GM18502 (cell line): ENCODE results near the gene SYT17.

Experiments
- ATAC-seq: cut with Tn5 transposase; IDR thresholded peaks from one replicate; pipeline ENCODE4 v1.9.1; 2021; ENCODE audit warnings: mild to moderate bottlenecking; ENCODE audit not compliant: unreplicated experiment, poor library complexity

Gene SYT17

DNA sequence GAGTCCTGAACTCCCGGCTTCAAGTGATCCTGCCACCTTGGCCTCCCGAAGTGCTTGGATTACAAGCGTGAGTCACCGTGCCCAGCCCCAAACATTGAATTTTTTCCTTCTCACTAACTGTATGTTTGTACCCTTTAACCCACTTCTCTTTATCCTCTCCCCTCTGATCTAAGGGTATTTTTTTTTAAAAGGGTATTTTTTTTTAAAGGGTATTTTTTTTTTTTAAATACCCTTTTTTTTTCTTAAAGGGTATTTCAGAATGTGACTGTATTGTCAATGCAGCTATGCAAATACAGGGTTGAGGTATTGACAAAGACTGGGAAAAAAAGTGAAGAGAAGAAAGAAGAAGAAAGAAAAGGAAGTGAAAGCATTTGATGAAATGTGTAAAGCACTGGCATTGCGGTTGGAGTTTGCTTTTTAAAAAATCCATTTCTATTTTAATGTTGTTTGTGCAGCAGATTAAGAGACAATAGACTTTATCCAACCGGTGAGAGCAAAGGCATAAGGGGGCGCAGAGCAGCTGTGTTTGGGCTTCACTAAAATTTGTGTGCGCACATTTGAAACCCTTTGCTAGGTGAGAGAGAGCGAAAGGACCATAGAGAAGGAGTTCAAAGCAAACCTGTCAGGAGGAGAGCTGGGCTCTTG, 42.4 kb downstream of the SYT17 start:
- peak; percentile 73 for ATAC-seq

DNA sequence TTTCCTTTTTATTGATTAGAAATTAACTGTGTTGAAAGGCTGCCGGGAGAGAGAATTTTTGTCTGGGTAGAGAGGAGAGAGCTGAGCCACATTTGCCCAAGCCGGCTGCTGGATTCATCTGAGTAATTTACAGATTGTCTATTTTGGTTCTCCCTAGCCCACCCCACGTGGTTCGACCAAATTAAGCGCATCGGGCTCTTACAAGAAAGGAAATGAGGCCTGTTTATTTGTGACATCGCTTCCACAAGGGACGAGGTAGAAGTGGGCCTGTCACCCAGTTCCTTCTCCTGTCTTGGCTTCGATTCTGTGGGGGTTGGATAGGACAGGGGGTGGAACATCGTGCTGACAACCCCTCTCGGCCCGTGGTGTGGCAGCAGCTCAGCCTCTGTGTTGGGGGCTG, 42.9 kb downstream of the SYT17 start:
- ATAC-seq: peak; percentile 43

DNA sequence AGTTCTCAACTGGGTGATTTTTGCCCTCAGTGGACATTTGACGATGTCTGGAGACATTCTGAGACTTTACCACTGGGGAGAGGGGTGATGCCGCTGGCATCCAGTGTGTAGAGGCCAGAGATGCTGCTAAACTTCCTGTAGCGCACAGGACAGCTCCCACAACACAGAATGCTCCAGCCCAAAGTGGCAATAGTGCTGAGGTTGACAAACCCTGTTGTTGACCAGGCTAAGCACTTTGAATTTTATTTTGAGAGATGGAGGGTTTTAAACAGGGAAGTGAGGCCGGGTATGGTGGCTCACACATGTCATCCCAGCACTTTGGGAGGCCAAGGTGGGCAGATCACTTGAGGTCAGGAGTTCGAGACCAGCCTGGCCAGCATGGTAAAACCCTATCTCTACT, 44.0 kb downstream of the SYT17 start:
- no peak for ATAC-seq

DNA sequence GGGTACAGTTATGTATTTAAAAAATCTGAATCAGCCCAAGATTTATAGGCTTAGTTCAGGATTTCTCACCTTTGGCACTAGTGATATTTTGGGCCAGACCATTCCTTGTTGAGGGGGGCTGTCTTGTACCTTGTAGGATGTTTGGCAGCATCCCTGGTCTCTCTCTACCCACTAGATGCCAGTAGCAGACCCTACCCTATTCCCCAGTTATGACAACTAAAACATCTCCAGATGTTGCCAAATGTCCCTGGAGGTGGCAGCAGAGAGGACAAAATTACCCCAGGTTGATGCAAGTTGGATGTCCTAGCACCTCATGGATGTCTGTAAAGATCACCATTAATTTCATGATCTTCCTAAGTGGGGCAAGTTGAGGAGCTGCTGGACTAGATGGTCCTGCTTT, 45.8 kb downstream of the SYT17 start:
- ATAC-seq: no peak

DNA sequence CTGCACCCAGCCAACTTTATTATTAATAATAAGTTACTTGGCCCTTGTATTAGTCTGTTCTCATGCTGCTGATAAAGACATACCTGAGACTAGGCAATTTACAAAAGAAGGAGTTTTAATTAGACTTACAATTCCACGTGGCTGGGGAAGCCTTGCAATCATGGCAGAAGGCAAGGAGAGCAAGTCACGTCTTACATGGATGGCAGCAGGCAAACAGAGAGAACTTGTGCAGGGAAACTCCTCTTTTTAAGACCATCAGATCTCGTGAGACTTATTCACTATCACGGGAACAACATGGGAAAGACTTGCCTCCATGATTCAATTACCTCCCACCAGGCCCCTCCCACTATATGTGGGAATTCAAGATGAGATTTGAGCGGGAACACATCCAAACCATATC, 47.7 kb downstream of the SYT17 start:
- ATAC-seq: no peak

DNA sequence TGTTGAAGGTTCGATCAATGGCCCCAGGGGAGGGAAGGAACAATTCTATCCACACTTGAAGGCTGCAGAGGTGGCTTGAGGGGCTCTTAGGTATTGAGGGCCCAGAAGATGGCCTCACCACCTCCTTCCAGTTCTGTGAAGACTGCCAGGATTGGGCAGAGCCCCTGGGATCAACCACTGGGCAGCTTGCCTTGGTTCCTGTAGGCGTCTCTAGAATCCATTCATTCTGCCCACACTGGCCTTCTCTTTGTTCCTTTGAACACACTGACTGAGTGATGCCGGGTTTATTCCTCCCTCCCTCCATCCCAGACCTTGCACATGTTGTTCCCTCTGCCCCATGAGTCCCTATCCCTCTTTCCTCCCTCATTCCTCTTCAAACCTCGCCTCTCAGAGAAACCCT, 50.5 kb downstream of the SYT17 start:
- ATAC-seq: no peak

DNA sequence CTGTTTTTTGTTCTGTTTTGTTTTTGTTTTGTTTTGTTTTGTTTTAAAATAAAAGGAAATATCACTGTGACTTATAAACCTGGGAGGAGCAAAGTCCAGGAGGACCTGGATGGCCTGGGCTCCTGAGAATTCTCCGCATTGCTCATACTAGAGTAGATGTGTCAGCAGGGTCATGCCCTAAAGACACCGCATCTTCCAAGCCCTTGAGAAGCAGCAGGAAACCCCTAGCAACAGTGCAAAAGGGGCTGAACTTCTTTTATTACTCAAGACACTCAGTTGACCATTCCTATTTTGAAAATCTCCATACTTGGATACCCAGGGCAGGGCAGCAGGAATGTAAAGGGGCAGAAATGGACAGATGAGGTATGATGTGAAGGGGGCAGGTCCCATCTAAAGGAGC, 51.8 kb downstream of the SYT17 start:
- ATAC-seq: no peak

DNA sequence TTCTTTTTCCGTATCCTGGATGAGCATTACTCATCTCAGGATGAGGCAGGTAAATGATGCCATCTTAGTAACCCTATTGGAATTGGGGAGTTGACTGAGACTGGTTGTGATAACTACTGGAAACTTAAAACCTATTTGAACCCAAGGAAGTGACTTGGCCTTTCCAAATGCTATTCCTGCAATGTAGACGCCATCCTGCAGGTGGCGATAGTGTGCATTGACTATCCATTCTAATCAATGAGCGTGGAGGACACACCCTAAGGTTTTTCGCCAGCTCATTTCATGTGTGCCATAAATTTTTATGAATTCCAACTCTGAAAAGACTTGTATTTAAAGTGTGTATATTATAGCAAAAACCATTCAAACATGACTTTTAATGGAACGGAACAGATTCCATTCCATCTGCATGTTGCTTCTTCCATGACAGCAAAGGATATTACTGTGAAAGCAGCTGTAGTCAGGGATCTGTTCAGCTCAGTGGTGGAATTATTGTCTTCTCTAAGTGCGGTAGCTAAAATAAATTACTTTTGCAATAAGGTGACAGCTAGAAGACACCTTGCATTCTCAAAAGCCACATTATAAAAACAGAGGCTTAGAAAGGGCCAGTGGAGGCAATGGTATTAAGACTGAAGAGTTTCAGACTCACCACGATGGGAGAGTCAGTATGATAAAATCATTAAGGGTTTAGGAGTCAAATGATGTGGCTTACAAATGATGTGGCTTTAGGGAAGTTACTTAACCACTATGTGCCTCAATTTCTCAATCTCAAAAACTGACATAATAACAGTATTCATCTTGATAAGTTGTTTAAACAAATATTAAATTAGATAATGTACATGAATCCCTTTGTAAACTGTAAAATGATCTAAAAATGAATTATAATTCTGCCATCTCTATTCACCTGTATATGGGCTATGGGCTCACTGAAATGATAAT, 55.5 kb downstream of the SYT17 start:
- ATAC-seq: no peak

DNA sequence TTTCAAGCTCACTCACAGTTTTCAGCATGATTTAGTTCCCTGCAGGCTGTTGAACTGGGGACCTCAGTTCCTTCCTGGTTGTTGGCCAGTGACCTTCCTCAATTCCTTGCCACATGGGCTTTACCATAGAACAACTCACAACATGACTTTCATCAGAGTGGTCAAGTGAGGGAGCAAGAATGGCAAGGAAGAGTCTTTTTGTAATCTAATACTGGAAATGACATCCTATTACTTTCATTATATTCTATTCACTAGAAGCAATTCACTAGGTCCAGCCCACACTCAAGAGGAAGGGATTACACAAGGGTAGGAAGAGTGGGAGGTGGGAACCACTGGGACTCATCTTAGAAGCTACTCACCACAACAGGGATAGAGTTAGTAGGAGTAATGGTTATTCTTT, 57.6 kb downstream of the SYT17 start:
- no peak for ATAC-seq

DNA sequence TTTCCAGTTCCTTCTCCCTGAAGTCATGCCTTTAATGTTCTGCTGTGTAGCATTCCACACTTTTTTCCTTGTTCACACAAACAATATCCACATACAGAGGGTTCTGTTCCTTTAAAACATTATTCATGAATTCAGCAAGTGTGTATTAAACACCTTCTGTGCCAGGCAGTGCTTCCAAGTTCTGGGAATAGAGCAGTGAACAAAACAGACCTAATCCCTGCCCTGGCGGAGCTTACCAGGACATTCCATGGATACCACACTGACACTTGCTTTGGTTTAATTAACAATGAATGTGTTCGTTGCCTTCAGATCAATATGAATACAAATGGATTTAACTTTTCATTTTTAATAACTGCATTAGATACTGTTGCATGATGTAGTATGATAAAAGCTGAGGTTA, 59.6 kb downstream of the SYT17 start:
- no peak for ATAC-seq

DNA sequence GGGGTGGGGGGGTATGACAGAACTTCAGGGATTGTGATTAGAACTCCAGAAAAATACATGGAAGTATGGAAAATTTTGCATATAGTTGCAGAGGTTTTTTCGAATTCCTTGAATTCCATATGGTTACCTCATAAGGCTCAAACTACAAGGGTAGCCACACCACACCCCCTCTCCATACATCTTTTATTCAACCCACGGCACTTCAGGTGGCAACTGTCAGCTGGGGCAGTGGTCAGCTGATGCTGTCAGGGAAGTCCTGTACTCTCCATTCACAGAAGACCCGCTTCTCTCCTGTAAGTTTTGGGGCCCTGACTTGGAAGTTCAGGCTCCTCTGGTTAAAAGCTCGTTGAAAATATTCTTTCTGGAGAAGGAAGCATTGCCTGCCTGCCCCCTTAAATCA, 60.0 kb downstream of the SYT17 start:
- ATAC-seq: no peak

DNA sequence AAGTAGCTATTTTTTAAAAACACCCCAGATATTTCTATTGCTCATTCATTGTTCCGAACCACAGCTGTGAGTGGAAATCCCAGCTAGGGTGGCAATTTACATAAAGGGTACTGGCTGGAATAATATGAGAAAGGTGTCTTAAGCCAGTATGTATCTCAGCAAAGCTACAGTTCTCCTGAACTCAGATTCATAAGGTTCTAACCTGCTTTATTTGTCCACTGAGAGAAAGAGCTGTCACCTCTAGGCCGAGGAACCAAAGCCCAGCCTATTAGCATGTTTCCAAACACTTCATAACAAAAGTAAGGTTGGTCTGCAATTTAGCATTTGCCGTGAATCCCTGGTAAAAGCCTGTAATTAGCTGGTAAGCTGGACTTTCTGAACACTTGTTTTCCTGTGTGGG, 60.5 kb downstream of the SYT17 start:
- ATAC-seq: no peak

DNA sequence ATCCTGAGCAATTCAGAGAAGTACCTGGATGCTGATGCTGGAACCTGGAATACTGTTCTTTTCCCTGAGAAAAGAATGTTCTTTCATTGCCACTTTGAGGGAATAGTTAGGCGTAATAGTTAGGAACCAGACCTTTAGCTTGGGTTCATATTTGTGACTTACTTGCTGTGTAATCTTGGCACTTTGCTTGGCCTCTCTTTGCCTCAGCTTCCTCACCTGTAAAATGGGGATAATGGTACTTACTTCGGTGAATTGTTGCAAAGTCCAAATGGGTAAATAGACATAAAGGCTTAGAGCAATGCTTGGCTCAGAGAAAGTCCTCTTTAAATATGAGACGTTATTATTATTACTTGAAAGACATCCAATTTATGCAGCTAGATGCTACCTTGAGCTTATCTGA, 62.5 kb downstream of the SYT17 start:
- ATAC-seq: no peak

DNA sequence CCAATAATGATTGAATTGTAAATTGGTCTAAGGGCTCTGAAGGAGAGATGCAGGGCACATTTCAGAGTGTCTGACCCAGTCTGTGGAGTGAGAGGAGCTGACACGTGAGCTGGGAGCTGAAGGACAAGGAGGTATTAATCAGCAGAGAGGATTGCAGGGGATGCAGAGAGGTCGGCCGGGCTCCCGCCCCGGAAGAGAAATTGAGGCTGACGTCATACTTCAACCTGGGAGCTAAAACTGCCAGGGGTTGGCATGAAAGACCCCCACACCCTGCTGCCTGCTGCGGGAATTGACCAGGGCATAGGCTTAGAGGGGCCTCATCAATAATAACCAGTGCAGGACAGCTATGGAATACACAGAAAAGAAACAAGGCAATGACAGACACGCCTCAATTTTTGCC, 63.8 kb downstream of the SYT17 start:
- no peak for ATAC-seq

DNA sequence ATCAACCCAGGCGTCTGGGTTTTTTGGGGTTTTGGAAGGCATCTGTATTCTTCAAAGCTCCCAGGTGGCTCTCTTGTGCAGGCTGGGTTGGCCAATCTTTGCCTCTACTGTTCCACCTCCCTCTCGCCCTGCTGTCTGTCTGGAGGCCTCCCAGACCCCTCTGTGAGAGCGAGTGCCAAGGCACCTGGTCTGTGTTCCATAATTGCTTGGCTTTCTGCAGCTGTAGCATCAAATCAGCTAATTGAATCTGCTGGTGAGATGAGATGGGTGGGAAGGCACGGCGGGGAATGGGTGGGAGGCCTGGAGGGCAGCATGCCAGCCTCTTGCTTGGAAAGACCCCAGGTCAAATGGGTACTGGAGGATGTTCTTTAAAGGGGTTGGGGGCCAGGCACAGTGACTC, 64.9 kb downstream of the SYT17 start:
- ATAC-seq: no peak

DNA sequence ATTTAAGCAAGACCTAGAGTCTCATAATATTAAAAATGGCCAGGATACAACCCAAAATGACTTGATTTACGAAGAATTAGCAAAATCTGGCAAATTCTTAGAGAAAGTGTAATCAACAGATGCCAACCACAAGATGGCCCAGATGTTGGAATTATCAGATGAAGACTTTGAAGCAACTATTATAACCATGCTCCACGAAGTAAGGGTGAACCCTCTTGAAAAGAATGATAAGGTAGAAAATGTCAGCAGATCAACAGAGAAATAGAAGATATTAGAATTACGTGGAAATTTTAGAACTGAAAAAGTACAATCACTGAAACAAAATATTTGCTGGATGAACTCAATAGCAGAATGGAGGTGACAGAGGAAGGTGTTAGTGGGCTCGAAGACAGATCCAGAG, 67.4 kb downstream of the SYT17 start:
- ATAC-seq: no peak

DNA sequence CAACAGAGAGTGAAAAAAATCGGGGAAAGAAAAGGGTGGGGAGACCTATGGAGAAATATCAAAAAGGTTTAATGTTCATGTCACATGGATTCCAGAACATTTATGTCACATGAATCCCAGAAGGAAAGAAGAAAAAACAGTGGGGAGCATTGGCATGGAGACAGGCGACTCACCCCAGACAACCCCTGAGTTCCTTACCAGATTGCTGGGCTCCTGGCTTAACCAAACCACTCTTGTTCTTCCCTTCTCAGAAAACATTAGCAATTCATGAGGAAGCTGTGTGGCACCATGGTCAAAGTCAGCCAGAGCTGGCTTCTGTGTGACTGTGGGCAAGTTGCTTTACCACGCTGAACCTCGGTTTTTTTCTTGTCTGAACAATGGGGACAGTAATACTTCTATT, 67.8 kb downstream of the SYT17 start:
- ATAC-seq: no peak

DNA sequence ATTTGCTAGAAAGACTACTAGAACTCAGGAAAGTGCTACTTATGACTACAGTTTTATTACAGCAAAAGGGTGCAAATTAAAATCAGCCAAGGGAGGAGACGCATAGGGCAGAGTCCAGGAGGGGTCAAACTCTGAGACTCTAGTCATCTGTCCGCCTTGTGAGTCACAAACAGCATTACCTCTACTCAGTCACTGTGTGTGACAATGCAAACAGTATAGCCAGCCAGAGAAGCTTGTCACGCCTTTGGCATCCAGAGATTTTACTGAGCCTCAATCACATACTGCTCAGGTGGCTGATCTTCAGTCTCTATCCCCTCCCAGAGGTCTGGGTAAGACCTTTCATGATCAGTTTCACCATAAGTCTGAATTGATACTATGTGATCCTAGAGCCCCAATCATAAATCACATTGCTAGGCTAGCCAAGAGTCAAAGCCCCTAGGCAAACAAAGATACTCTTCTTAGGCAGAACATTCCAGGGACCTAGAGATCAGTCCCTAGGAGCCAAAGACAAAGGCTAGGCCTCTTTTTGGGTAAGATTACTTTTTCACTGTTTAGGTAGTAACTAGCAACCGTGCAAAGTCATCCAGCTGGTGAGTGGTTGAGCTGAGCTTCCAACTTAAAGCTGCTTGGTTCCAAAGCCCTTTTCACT, 68.6 kb downstream of the SYT17 start:
- no peak for ATAC-seq

DNA sequence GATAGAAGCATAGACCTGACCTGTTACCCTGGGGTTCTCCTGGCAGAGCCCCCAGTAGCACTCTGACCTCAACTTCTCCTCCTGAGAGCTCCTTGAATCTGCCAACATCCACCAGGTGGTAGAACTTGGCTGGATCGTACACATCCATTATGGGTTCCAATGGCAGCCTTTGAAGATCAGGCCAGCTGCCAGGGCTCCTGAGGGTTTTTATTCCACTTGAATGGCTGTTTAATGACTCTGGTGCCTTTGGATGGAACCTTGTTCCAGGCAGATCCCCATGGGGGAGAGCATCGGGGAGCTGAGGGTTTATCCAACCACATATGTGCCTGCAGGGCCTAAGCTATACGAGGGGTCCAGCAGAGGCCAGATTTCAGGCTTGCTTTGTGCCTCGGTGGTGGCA, 70.4 kb downstream of the SYT17 start:
- ATAC-seq: no peak

DNA sequence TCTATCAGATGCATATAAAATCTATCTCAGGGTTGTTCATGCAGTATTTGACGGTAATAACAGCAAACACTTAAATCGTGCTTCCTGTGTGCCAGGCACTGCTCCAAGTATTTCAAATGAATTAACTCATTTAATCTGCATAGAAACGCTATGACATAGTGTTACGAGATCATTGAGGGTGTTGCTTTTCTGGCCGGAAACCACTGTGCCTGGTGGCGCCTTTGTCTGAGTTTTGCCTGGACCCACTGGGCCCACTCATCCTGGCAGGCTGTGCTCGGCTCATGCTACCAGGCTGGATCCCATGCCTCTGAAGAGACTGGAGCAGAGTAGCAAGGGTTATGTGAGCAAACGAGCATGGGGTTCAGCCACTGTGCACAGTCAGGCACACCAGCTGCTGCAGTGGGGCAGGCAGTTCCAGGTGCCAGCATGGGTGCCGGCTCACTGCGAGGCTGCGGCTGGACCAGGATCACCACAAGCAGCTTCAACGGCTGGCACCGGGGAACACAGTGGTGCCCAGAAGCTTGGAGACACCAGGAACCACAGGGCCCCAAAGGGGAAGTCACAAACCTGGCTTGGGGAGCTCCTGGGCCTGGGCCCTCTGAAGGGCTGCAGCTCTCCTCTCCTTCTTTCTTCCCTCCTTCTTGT, 71.6 kb downstream of the SYT17 start:
- no peak for ATAC-seq

DNA sequence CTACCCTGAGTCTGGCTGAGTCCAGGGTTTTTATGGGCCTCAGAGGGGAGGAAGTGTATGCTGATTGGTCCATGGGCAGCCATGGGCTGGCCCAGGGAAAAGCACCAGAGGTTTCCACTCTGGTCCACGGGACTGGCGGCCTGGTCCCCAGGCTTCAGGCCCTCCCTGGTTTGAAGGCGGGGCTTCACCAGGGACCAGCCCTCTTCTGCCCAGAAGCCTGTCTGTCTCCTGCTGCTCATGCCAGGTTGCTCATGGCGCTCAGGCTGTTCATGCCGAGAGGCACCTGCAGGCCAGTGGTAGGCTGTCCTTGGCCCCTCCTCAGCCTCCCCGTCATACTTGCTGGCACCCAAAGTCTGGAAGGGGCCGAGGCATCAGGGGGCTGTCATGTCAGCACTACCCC, 72.5 kb downstream of the SYT17 start:
- ATAC-seq: no peak
